ENCODE data around the gene ARID5B.

ARID5B gene

DNA sequence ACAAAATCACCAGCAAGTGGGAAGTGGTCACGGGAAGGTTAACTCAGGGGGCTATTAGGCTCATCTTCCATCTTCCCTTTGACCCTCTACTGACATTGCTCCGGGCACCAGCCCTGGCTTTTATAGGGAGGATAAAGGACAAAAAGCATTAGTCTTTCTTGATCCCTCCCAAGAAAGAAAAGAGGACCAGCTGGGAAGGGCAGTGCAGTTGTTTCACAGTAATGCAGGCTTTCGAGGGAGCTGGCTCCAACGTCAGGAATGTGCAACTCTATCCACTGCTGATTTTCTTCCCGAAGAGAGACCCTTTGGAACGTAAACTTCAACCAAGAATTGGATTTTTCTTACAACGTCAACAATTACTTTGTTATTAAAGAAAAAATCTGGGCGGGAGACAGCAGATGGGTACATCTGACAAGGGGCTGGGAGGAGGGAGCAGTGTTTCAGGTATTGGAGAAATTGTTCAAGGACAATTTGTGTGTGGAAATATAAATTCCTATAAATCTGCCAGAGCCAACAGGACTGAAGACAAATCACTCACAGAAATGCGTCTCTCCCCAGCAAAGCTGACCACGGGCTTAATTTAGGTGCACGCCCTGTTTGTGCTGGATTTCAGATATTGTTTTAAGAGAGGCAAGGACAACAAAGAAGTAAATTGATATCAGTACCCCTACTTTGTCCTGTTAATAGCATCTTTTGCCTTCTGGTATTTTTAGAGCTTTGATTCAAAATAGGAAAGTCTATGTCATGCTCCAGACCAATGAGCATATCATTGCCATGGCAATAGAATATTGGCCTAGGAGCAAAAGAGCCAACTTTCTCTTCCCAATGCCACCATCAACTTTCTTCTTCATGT, 23.4 kb upstream of the ARID5B start:
- no peak overlapping the region for H3K4me3 ChIP-seq (ENCODE audit: low read depth, low read length)
- no peaks in the 10 kb centered on the region for H3K9me3 ChIP-seq (ENCODE audit: control insufficient read depth, low read length)
- H3K27ac ChIP-seq, result no peak overlapping the region
- no peaks in the 10 kb centered on the region for H3K36me3 ChIP-seq (ENCODE audit: control insufficient read depth, insufficient read depth, low read length)
- no peaks in the 10 kb centered on the region for H3K27me3 ChIP-seq (ENCODE audit: control insufficient read depth, insufficient read depth, low read length)
- H3K79me2 ChIP-seq, result no peaks in the 10 kb centered on the region
- H3K9ac ChIP-seq, result no peak overlapping the region
- no peak overlapping the region for H2AFZ ChIP-seq
- no peaks in the 10 kb centered on the region for H3K4me1 ChIP-seq
- H3K4me2 ChIP-seq (ENCODE audit: low read length), result no peak overlapping the region
- TF ChIP-seq, protein P1, sequence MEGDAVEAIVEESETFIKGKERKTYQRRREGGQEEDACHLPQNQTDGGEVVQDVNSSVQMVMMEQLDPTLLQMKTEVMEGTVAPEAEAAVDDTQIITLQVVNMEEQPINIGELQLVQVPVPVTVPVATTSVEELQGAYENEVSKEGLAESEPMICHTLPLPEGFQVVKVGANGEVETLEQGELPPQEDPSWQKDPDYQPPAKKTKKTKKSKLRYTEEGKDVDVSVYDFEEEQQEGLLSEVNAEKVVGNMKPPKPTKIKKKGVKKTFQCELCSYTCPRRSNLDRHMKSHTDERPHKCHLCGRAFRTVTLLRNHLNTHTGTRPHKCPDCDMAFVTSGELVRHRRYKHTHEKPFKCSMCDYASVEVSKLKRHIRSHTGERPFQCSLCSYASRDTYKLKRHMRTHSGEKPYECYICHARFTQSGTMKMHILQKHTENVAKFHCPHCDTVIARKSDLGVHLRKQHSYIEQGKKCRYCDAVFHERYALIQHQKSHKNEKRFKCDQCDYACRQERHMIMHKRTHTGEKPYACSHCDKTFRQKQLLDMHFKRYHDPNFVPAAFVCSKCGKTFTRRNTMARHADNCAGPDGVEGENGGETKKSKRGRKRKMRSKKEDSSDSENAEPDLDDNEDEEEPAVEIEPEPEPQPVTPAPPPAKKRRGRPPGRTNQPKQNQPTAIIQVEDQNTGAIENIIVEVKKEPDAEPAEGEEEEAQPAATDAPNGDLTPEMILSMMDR (IDR thresholded peaks at IDR 0.05), result no peak

DNA sequence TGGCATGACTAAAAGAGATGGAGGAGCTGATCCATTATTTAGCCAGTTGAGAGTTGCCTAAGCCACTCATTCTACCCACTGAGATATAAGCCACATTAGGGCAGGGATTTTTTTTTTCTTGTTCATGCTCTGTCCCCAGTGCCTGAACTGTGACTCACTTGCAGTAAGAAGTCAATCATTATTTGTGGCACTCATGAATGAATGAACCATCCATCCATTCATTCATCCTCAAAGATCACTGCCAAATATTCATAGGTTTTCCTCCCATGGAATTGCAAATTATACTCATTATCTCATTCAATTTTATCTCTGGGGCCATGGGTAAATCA, 22.8 kb upstream of the ARID5B start:
- Histone ChIP-seq H3K9ac (no peak overlapping the region), H3K9me3 (ENCODE audit: control insufficient read depth, low read length) (no peaks in the 10 kb centered on the region), H3K4me2 (ENCODE audit: low read length) (no peak overlapping the region), H3K27me3 (ENCODE audit: control insufficient read depth, insufficient read depth, low read length) (no peaks in the 10 kb centered on the region), H3K4me3 (ENCODE audit: low read depth, low read length) (no peak overlapping the region), H3K79me2 (no peaks in the 10 kb centered on the region), H3K36me3 (ENCODE audit: control insufficient read depth, insufficient read depth, low read length) (no peaks in the 10 kb centered on the region), H3K27ac (no peak overlapping the region), H2AFZ (no peak overlapping the region), H3K4me1 (no peaks in the 10 kb centered on the region)
- TF ChIP-seq, protein P1 (IDR thresholded peaks at IDR 0.05), result no peak

DNA sequence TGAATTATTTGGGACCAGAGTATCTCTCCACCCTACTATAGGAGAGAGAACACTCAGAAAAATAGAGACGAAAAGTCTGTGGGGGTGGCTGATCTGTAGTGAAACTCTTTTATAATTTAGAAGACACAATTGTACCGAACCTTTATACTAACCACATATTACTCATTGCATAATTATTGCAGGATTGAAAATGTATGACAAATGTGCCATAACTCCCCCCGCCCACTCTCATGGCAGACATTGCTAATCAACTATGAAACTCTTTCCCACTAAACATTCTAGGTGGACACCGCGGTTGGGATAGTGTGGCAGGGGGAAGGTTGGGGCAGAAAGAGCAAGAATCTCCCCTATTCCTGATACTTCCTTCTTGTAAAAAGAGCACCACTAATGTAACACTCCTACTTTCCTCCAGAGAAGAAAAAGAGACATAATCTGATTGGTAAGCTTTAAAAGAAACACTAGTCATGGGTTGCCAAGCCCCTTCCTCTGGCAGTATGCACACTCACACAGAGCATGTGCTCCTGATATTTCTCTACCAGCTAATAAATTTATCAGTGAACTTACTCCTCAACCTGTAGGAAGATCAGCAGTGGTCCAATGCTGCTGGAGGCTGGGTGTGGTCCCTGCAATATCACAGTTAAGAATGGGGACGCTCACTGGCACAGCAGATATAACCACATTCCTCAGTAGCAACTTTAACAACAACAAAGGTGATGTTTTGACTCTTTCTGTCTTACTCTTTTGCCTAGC, 18.7 kb upstream of the ARID5B start:
- H3K9ac ChIP-seq, result no peak overlapping the region
- H3K27ac ChIP-seq, result no peak overlapping the region
- H3K79me2 ChIP-seq, result no peaks in the 10 kb centered on the region
- H3K4me2 ChIP-seq (ENCODE audit: low read length), result no peak overlapping the region
- no peak overlapping the region for H3K4me3 ChIP-seq (ENCODE audit: low read depth, low read length)
- H3K36me3 ChIP-seq (ENCODE audit: control insufficient read depth, insufficient read depth, low read length), result no peaks in the 10 kb centered on the region
- no peaks in the 10 kb centered on the region for H3K9me3 ChIP-seq (ENCODE audit: control insufficient read depth, low read length)
- TF ChIP-seq, protein P1 (IDR thresholded peaks at IDR 0.05), result no peak
- no peak overlapping the region for H2AFZ ChIP-seq
- H3K27me3 ChIP-seq (ENCODE audit: control insufficient read depth, insufficient read depth, low read length), result no peaks in the 10 kb centered on the region
- H3K4me1 ChIP-seq, result no peaks in the 10 kb centered on the region

DNA sequence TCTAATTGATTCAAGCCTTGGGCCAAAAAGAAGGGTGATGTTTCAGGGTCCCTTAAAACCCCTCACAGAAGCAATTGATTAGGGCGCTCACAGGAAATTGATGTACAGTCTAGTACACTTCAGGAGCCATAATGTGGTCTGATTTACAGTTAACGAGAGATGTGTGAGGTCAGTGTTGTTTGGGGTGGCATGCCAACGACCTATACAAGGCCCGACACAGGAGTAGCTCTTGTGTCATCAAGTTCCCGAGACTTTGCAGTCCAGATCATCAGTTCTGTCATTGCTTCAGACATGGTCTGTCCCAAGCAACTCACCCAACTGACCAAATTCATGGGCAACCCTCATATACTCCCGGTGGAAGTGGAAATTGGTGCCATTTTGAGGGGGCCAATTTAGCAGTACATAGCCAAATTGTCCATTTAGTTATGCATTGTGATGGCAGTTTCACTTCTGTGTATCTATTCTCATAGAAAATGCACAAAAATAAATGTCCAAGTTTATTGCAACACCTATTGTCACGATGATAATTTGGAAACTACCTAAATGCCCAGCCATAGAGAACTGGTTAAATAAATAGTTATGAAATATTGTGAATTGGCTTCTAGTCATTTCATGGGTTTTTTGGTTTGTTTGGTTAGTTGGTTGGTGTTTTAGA, 18.0 kb upstream of the ARID5B start:
- Histone ChIP-seq H3K27ac (no peak overlapping the region), H3K4me1 (no peaks in the 10 kb centered on the region), H3K36me3 (ENCODE audit: control insufficient read depth, insufficient read depth, low read length) (no peaks in the 10 kb centered on the region), H3K79me2 (no peaks in the 10 kb centered on the region), H3K9me3 (ENCODE audit: control insufficient read depth, low read length) (no peaks in the 10 kb centered on the region), H3K4me2 (ENCODE audit: low read length) (no peak overlapping the region), H3K9ac (no peak overlapping the region), H3K4me3 (ENCODE audit: low read depth, low read length) (no peak overlapping the region), H3K27me3 (ENCODE audit: control insufficient read depth, insufficient read depth, low read length) (no peaks in the 10 kb centered on the region), H2AFZ (no peak overlapping the region)
- TF ChIP-seq, protein P1 (IDR thresholded peaks at IDR 0.05), result no peak

Data from parathyroid adenoma (tissue), 2 donors.